Right forelimb (tissue), 1 donor: ENCODE data around the gene PRR15L.
"Not testable (repeated sequence)": the region's sequence is repeated elsewhere in the genome, so short reads cannot be mapped to it uniquely, and the experiment has no call there.

Experiments used
- DNase-seq: peaks from one replicate; pipeline ENCODE4 v3.0.0-alpha.2; 2018

Gene PRR15L

DNA sequence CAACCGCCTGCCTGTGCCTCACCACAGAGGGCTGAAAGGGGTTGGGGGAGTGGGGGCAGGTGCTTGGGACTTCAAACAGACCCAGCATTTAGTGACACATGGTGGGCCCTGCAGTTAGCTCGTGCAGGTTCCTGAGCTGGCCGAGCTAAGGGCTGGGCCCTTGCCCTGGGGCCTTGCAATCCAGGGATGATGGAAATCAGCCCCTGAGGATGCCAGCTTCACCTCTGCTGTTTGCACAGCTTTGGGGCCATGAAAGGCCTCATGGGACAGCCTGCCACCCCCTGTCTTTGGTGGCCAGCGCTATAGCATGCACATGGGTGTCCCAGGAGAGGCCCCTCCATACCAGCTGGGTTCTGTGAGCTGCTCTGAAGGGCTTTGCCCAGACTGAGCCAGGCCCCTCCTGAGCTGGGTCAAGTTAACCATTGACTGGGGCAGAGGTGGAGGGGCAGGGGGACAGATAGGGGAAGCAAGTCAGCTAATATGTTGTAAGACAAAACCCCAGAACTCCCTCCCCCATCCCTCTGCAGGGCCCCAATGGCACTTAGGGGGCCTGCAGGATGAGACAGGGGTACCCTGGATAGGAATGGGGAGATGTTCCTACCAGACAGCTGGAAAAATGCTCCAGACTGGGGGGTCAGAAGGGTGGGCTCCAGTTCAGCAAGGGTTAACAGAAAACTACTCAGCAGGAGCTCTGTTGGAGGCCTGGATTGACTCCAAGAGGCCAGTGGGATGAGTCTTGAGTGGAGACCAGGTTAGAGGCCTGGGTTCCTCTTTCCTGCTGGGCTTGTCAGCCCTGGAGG, 692 bp downstream of the PRR15L start:
- DNase-seq: no peak

DNA sequence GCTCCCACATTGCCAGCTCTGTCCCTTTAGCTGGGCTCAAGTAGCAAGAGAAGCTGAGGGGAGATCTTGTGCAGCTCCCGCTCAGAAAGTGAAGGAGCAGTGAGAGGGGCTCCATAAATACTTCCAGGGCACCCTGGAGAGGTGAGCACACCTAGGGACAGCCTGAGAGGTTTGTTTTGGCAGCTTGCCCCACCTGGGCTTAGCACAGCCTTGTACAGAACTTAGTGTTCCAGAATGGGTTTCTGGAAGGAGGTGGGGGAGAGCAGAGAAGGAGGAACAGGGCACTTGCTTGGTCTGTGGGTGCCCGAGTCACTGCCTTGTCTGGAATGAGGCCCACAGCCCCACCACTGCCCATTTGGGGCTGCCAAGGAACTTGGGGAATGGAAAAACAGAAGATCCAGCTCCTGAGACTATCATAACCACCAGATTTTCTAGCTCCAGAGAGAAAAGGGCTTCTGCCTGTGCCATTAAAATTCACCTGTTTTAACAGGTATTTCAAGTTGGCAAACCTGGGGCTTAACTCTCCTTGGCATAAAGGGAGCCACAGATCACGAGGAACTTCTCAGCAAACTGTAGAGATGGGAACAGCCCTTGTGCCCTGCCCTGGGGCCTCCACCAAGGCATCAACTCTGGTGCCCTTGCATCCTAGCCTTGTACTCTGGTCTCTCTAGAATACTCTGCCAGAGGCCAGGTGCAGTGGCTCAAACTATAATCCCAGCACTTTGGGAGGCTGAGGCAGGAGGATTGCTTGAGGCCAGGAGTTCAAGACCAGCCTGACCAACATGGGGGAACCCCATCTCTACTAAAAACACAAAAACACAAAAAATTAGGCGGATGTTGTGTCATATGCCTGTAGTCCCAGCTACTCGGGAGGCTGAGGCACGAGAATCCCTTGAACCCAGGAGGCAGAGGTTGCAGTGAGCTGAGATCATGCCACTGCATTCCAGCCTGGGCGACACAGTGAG, 1.9 kb downstream of the PRR15L start:
- no peak for DNase-seq

GRCh38 chr17:47953909-47954308, 3.8 kb downstream of the PRR15L start:
- no peak for DNase-seq

DNA sequence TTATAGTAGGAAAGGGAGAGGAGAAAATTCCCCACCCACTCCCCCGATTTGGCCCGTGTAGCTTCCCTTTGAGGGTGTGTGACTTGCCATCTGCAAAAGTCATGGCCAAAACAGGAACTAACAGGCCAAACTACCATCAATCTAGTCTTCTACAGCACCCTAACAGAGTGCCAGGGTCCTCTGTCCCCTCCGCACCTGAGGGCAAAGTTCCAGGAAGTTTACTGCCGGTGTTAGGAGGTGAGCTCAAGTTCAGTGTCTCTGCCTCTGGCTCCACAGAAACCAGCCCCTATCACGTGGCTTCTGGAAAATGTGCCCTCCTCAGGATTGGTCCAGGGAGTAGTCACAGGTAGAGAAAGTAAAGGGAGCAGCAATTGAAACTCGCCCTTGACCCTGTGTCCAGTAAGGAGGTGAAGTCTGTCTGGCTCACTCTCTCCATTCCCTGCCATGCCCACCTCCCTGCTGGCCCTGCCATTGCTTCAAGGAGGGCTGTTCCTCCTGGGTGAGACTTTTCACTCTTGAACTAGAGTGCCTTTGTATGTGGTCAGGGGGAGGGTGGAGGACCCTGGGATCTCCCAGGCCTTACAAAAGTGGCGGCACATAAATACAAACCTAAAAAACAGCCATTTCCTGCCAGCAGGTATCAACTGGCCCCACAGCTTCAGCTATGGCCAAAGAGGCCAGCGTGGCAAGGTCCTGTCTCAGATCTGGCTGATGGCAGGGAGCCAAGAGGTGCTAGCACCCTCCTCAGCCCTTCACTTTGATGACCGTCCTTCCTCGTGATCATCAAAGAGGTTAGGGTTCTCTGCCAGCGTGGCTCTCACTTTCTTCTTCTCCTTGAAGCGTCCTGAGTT, 5.3 kb downstream of the PRR15L start:
- DNase-seq: no peak

DNA sequence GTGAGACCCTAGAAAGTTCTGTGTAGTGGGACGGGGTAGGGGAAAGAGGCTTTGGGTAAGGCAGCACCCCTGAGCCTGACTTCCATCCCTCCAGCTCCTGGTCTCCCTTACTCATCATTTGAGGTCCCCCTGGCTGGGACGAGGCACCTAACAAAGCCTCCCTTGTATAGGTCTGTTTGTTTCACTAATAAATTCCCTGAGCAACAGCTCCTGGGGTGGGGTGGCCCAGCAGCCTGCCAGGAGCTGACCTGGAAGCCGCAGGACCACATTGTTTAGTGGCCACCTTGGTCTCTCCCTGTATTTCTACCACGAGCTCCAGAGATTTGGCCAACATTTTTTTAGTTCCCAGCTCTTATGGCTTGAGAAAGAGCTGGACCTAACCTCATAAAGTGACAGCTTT, 7.2 kb downstream of the PRR15L start:
- DNase-seq: no peak

- no peak for DNase-seq
Measured at GRCh38 chr17:47949946-47950345, 7.7 kb downstream of the PRR15L start.

GRCh38 chr17:47949197-47949759, 8.4 kb downstream of the PRR15L start:
- peak; percentile 95 for DNase-seq

DNA sequence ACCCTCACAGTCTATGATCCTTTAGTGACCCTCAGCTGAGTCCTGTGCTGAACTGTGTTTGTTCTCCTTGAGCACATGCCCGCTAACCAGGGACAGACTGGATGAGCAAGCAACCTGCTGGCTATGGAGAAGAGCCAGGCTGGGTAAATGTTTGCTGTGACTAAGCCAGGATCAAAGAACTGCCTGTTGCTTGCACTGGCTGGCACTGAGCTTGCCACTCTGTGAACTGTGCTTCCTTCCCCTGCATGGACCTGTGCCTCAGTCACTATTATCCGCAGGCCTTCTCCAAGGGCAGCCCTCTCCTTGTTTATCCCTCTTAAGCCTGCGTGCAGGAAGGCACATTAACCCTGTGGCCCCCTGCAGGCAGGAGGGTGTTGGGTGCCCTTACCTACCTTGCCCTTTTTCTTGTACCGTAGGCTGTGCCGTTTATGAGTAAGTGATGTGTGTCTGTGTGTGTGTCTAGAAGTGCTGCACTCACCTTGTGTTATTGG, 8.9 kb downstream of the PRR15L start:
- DNase-seq: no peak

- no peak for DNase-seq
Measured at GRCh38 chr17:47946929-47947397, 10.7 kb downstream of the PRR15L start.

- no peak for DNase-seq
Measured at GRCh38 chr17:47946516-47946915, 11.2 kb downstream of the PRR15L start.

GRCh38 chr17:47945529-47946508, 11.9 kb downstream of the PRR15L start:
- DNase-seq: no peak

- DNase-seq: no peak
Measured at GRCh38 chr17:47945080-47945479, 12.6 kb downstream of the PRR15L start.

GRCh38 chr17:47942568-47942967, 15.1 kb downstream of the PRR15L start:
- no peak for DNase-seq

GRCh38 chr17:47942096-47942510, 15.6 kb downstream of the PRR15L start:
- DNase-seq: no peak

DNA sequence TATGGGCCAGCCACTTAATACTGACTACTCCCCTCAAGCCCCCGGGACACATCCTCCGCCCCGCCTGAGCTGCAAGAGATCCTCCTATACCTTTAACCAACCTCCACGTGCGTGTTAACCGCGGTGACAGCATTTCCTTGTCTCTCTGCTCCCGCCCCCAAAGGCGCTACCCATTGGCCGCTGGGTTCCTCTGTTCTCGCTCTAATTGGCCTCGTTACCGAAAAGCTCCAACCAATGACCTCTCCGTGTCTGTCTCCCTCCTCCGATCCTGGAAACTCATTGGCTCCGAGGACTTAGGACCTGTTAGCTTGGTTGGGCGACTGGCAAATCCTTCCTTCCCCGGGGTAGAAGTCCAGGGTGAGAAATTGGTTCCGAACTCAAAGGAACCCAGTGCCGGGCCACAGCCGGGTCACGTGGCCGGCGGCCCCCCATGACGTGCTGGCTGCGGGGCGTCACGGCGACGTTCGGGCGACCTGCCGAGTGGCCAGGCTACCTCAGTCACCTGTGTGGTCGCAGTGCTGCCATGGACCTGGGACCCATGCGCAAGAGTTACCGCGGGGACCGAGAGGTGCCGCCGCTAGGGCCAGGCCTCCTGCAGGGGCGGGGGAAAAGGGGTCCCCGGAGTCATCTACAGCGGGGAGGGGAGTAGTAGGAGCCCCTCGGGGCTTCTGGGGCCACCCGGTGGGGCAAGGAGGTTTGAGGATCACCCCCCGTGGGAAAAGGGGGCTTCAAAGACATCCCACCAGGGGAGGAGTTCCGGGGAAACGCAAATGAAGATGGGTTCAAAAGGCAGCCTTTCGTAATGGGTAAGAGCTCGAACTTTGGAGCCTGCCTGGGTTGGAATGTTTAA, 16.2 kb downstream of the PRR15L start, which contains the start of gene PNPO:
Gene PNPO (plus strand): TSS at position 326 of the 850 bp plus-strand sequence. CDS start 105 bp downstream, at position 431.
- peak; percentile 91 for DNase-seq

DNA sequence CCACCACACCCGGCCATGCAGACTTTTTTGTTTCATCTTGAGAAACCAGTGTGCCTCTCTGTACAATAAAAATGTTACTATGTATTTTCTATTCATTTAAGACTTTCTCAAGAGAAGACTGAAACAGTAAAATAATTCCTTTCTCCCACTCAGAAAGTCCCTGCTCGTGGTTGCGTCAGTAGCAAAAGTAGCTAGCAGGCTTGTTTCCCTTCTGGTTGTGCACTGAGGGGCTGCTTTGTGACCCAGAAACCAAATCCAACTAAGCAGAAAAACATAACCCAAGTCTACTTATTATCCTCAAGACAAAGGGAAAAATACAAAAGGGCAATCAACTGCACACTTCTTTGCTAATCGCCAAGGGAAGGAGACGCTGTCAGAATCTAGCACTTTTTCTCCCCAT, 19.7 kb downstream of the PRR15L start:
- no peak for DNase-seq

DNA sequence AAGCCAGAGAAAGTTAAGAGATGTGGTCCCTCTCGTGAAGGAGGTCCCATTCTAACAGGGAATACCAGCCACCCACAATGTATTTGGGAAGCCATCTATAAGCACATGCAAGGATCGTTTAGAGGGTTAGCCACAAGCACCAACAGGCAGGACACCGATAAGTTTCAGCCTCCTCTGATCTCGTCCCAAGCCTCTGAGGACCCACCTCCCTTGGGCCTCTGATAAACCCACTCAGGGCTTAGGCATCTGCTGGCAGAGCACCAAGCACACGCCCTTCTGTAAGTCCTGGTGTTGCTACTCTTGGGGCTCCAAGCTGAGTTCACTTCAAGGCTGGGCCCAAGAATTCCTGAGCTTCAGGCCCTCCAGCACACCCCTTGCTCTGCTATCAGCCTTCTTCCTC, 21.7 kb downstream of the PRR15L start:
- DNase-seq: no peak

DNA sequence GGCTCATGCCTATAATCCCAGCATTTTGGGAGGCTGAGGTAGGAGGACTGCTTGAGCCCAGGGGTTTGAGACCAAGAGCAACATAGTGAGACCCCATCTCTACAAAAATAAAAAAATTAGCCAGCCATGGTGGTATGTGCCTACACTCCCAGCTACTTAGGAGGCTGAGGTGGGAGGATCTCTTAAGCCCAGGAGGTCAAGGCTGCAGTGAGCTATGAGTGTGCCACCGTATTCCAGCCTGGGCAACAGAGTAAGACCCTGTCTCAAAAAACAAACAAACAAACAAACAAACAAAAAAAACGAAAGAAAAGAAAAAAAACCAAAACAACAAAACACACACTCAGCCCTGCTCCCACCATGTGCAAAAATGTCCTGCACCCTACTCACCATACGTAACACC, 22.2 kb downstream of the PRR15L start:
- not testable (repeated sequence) for DNase-seq

- no peak for DNase-seq
Measured at GRCh38 chr17:47934856-47935255, 22.8 kb downstream of the PRR15L start.

DNA sequence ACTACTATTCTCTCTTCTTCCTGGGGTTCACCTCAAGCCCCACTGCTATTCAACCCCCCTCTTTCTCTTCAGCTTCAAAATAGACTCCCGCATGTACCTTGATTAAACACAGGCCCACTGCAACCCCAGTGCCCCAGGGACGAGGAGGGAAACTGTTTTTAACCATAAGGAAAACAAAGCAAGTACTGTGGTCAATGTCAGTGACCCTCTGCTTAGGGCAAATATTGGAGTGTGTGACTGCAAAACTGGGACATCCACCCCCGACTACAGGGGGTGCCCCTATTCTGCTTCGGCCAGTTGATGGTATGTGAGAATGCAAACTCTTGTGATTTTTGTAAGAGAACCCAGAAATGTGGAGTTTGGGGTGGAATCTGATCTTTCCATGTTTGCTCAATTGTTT, 25.8 kb downstream of the PRR15L start:
- DNase-seq: no peak
